ENCODE data around the gene CBFA2T3.
"Not testable (repeated sequence)": the region's sequence is repeated elsewhere in the genome, so short reads cannot be mapped to it uniquely, and the experiment has no call there.

CBFA2T3 gene

GRCh38 chr16:89016561-89016960 lies 39.6 kb upstream of the CBFA2T3 start:
- not testable (repeated sequence) for H3K4me3 Mint-ChIP-seq, H3K9me3 Mint-ChIP-seq, DNase-seq

GRCh38 chr16:89015271-89015859 lies 38.4 kb upstream of the CBFA2T3 start:
- Mint-ChIP-seq H3K27me3 (peaks cover 24% of the 10 kb centered on the region), H3K27ac (no peak overlapping the region), H3K36me3 (ENCODE audit: low read depth) (no peaks in the 10 kb centered on the region), H3K4me3 (no peak overlapping the region), H3K9me3 (no peaks in the 10 kb centered on the region), H3K4me1 (ENCODE audit: low read depth) (peaks cover 8% of the 10 kb centered on the region)
- no peak for DNase-seq

More at GRCh38 chr16:89016561-89016960, 39.6 kb upstream of the CBFA2T3 start:
- Mint-ChIP-seq H3K27me3 (peaks cover 24% of the 10 kb centered on the region), H3K4me1 (ENCODE audit: low read depth) (peaks cover 11% of the 10 kb centered on the region)
- H3K27ac Mint-ChIP-seq; H3K36me3 Mint-ChIP-seq (ENCODE audit: low read depth): not testable (repeated sequence)

- peaks cover 2% of the 10 kb centered on the region for H3K4me1 Mint-ChIP-seq (ENCODE audit: low read depth)
- H3K27me3 Mint-ChIP-seq: peaks cover 30% of the 10 kb centered on the region
Measured at GRCh38 chr16:89014403-89015230, 37.6 kb upstream of the CBFA2T3 start.

GRCh38 chr16:89013692-89014402 lies 36.8 kb upstream of the CBFA2T3 start:
- no peak overlapping the region for H3K4me3 Mint-ChIP-seq
- peaks cover 35% of the 10 kb centered on the region for H3K27me3 Mint-ChIP-seq
- no peak for DNase-seq
- no peaks in the 10 kb centered on the region for H3K36me3 Mint-ChIP-seq (ENCODE audit: low read depth)
- H3K27ac Mint-ChIP-seq: no peak overlapping the region
- H3K4me1 Mint-ChIP-seq (ENCODE audit: low read depth): no peaks in the 10 kb centered on the region
- no peaks in the 10 kb centered on the region for H3K9me3 Mint-ChIP-seq

More at GRCh38 chr16:89014403-89015230, 37.6 kb upstream of the CBFA2T3 start:
- DNase-seq: no peak
- no peaks in the 10 kb centered on the region for H3K36me3 Mint-ChIP-seq (ENCODE audit: low read depth)
- H3K9me3 Mint-ChIP-seq: no peaks in the 10 kb centered on the region
- no peak overlapping the region for H3K27ac Mint-ChIP-seq
- no peak overlapping the region for H3K4me3 Mint-ChIP-seq

GRCh38 chr16:89013111-89013510 lies 36.1 kb upstream of the CBFA2T3 start:
- H3K4me1 Mint-ChIP-seq (ENCODE audit: low read depth): no peaks in the 10 kb centered on the region
- no peaks in the 10 kb centered on the region for H3K9me3 Mint-ChIP-seq
- no peaks in the 10 kb centered on the region for H3K36me3 Mint-ChIP-seq (ENCODE audit: low read depth)
- no peak for DNase-seq
- H3K27me3 Mint-ChIP-seq: peaks cover 29% of the 10 kb centered on the region
- no peak overlapping the region for H3K4me3 Mint-ChIP-seq
- no peak overlapping the region for H3K27ac Mint-ChIP-seq

GRCh38 chr16:89012622-89012995 lies 35.6 kb upstream of the CBFA2T3 start:
- H3K9me3 Mint-ChIP-seq: no peaks in the 10 kb centered on the region
- DNase-seq: no peak

GRCh38 chr16:89011909-89012621 lies 35.1 kb upstream of the CBFA2T3 start:
- Mint-ChIP-seq H3K27me3 (peaks cover 35% of the 10 kb centered on the region), H3K4me3 (no peak overlapping the region), H3K36me3 (ENCODE audit: low read depth) (no peaks in the 10 kb centered on the region), H3K4me1 (ENCODE audit: low read depth) (no peaks in the 10 kb centered on the region), H3K27ac (no peak overlapping the region), H3K9me3 (no peaks in the 10 kb centered on the region)
- DNase-seq: no peak

More at GRCh38 chr16:89012622-89012995, 35.6 kb upstream of the CBFA2T3 start:
- H3K27me3 Mint-ChIP-seq: peaks cover 30% of the 10 kb centered on the region
- no peak overlapping the region for H3K27ac Mint-ChIP-seq
- no peaks in the 10 kb centered on the region for H3K4me1 Mint-ChIP-seq (ENCODE audit: low read depth)
- H3K4me3 Mint-ChIP-seq: no peak overlapping the region
- H3K36me3 Mint-ChIP-seq (ENCODE audit: low read depth): no peaks in the 10 kb centered on the region

- Mint-ChIP-seq H3K27ac (no peak overlapping the region), H3K4me3 (no peak overlapping the region)
Measured at GRCh38 chr16:89010210-89010925, 33.4 kb upstream of the CBFA2T3 start.

GRCh38 chr16:89009343-89010209 lies 32.6 kb upstream of the CBFA2T3 start:
- Mint-ChIP-seq H3K27ac (no peak overlapping the region), H3K9me3 (no peaks in the 10 kb centered on the region), H3K4me3 (no peak overlapping the region), H3K36me3 (ENCODE audit: low read depth) (no peaks in the 10 kb centered on the region), H3K27me3 (peaks cover 49% of the 10 kb centered on the region), H3K4me1 (ENCODE audit: low read depth) (no peaks in the 10 kb centered on the region)
- no peak for DNase-seq

More at GRCh38 chr16:89010210-89010925, 33.4 kb upstream of the CBFA2T3 start:
- H3K36me3 Mint-ChIP-seq (ENCODE audit: low read depth): no peaks in the 10 kb centered on the region
- no peaks in the 10 kb centered on the region for H3K4me1 Mint-ChIP-seq (ENCODE audit: low read depth)
- H3K27me3 Mint-ChIP-seq: peaks cover 42% of the 10 kb centered on the region
- no peaks in the 10 kb centered on the region for H3K9me3 Mint-ChIP-seq
- DNase-seq: no peak

GRCh38 chr16:89008796-89009195 lies 31.8 kb upstream of the CBFA2T3 start:
- not testable (repeated sequence) for H3K36me3 Mint-ChIP-seq (ENCODE audit: low read depth); H3K27ac Mint-ChIP-seq; H3K4me1 Mint-ChIP-seq (ENCODE audit: low read depth); H3K4me3 Mint-ChIP-seq; DNase-seq; H3K9me3 Mint-ChIP-seq
- peaks cover 54% of the 10 kb centered on the region for H3K27me3 Mint-ChIP-seq

GRCh38 chr16:89007371-89008249 lies 30.6 kb upstream of the CBFA2T3 start:
- Mint-ChIP-seq H3K27me3 (peaks cover 49% of the 10 kb centered on the region), H3K9me3 (no peaks in the 10 kb centered on the region), H3K4me3 (no peak overlapping the region), H3K27ac (no peak overlapping the region), H3K36me3 (ENCODE audit: low read depth) (no peaks in the 10 kb centered on the region), H3K4me1 (ENCODE audit: low read depth) (no peaks in the 10 kb centered on the region)
- no peak for DNase-seq

- Mint-ChIP-seq H3K4me3 (no peak overlapping the region), H3K4me1 (ENCODE audit: low read depth) (no peaks in the 10 kb centered on the region), H3K27ac (no peak overlapping the region), H3K36me3 (ENCODE audit: low read depth) (no peaks in the 10 kb centered on the region), H3K9me3 (no peaks in the 10 kb centered on the region), H3K27me3 (peaks cover 52% of the 10 kb centered on the region)
- no peak for DNase-seq
Measured at GRCh38 chr16:89006036-89006752, 29.2 kb upstream of the CBFA2T3 start.
